ENCODE data around the gene GLS. TPM values are rescaled to one million over a fixed set of nuclear protein-coding genes. Genes with fewer than 3 reads are reported as not detected.

The GLS gene
- total and polyA plus RNA-seq, 9 of the 15 experiments (the other 6 are each of a cell fraction or from before 2014, with no cell fraction given) = 13.7 to 77.5 (median 48.2) TPM

DNA sequence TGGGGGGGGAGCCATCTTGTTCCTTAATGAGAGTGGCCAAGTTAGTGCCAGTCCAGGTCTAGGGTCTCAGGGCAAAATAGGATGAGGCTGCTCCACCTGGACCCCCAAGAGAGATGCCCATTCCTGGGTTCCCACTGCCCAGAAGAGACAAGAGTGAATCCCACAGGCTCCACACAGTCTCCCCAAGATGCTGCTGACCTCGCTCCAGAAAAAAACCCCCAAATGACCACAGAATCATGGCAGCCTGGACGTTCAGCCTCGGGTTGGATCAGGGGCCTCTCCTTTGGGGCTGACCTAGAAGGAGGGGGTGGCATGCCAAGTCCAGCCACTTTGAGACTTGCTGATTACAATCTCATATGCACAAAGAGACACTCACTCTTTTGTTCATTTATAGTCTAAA, 108.3 kb downstream of the GLS start:
- ATAC-seq (no peak), DNase-seq (ENCODE audit: extremely low read depth in 1 of 4, low spot score in 3 of 4) (no peak), FAIRE-seq (no peak)
- Histone ChIP-seq H3K4me3 (no peak overlapping the region), H3K4me2 (ENCODE audit: insufficient read depth, low read length) (no peak overlapping the region), H3K79me2 (ENCODE audit: control insufficient read depth, insufficient read depth, low read length) (no peaks in the 10 kb centered on the region), H3K27me3 (ENCODE audit: control insufficient read depth in 2 of 2, insufficient read depth in 2 of 2, low read length in 2 of 2) (no peaks in the 10 kb centered on the region), H3K9ac (ENCODE audit: insufficient read depth in 1 of 2, low read depth in 2 of 2, low read length in 2 of 2) (no peak overlapping the region), H3K36me3 (ENCODE audit: control insufficient read depth, insufficient read depth, low read length) (peaks cover 89% of the 10 kb centered on the region; the same call in 2 of the 3 replicates), H3K9me3 (replicated peaks; ENCODE audit: control insufficient read depth, insufficient read depth, low read depth, low read length) (no peaks in the 10 kb centered on the region), H3K27ac (ENCODE audit: extremely low read depth, low read depth, low read length) (no peak overlapping the region), H3K4me1 (replicated peaks in 1 of 2; ENCODE audit: control insufficient read depth in 2 of 2, insufficient read depth in 2 of 2, low read length in 2 of 2) (no peaks in the 10 kb centered on the region), H2AFZ (ENCODE audit: low read depth, low read length) (no peak overlapping the region), H3K9me1 (ENCODE audit: control insufficient read depth, insufficient read depth, low read length) (no peaks in the 10 kb centered on the region), H4K20me1 (replicated peaks; ENCODE audit: control insufficient read depth, insufficient read depth, low read length) (no peaks in the 10 kb centered on the region)
- WGBS (ENCODE audit: insufficient coverage, low coverage, missing lambda C conversion rate) = 79% methylated on average over 2 of the region's 3 CpGs
- intact Hi-C loops (cut with micrococcal nuclease) = no loop called here
- POLR2A ChIA-PET = no interaction called here
- CTCF ChIA-PET (ENCODE audit: low intra/inter-chr PET ratio) = no interaction called here
- BruUV-seq (replicated peaks) = no TSS peak
- TF ChIP-seq MEF2A (IDR thresholded peaks at IDR 0.05; ENCODE audit: control insufficient read depth, low read depth, low read length) (no peak), HDAC8 (tag; IDR thresholded peaks at IDR 0.05) (no peak), STAT5B (CRISPR knock-in tag; IDR thresholded peaks at IDR 0.05) (no peak), BRD9 (IDR thresholded peaks at IDR 0.05; ENCODE audit: low read depth, partially characterized antibody) (no peak), STAT5A (IDR thresholded peaks at IDR 0.05; ENCODE audit: borderline replicate concordance, low read length) (no peak), SIN3B (IDR thresholded peaks at IDR 0.05; ENCODE audit: low read depth) (no peak)
- TF ChIP-seq, protein P1, sequence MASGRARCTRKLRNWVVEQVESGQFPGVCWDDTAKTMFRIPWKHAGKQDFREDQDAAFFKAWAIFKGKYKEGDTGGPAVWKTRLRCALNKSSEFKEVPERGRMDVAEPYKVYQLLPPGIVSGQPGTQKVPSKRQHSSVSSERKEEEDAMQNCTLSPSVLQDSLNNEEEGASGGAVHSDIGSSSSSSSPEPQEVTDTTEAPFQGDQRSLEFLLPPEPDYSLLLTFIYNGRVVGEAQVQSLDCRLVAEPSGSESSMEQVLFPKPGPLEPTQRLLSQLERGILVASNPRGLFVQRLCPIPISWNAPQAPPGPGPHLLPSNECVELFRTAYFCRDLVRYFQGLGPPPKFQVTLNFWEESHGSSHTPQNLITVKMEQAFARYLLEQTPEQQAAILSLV (tag; IDR thresholded peaks at IDR 0.05) = no peak
- TF ChIP-seq, protein P2, sequence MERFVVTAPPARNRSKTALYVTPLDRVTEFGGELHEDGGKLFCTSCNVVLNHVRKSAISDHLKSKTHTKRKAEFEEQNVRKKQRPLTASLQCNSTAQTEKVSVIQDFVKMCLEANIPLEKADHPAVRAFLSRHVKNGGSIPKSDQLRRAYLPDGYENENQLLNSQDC (CRISPR knock-in tag; IDR thresholded peaks at IDR 0.05) = no peak
- TF ChIP-seq, protein P3, sequence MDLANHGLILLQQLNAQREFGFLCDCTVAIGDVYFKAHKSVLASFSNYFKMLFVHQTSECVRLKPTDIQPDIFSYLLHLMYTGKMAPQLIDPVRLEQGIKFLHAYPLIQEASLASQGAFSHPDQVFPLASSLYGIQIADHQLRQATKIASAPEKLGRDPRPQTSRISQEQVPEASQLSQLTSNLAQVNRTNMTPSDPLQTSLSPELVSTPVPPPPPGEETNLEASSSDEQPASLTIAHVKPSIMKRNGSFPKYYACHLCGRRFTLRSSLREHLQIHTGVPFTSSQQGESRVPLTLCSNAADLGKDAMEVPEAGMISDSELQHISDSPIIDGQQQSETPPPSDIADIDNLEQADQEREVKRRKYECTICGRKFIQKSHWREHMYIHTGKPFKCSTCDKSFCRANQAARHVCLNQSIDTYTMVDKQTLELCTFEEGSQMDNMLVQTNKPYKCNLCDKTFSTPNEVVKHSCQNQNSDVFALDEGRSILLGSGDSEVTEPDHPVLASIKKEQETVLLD (IDR thresholded peaks at IDR 0.05) = no peak
- TF ChIP-seq, protein P4, sequence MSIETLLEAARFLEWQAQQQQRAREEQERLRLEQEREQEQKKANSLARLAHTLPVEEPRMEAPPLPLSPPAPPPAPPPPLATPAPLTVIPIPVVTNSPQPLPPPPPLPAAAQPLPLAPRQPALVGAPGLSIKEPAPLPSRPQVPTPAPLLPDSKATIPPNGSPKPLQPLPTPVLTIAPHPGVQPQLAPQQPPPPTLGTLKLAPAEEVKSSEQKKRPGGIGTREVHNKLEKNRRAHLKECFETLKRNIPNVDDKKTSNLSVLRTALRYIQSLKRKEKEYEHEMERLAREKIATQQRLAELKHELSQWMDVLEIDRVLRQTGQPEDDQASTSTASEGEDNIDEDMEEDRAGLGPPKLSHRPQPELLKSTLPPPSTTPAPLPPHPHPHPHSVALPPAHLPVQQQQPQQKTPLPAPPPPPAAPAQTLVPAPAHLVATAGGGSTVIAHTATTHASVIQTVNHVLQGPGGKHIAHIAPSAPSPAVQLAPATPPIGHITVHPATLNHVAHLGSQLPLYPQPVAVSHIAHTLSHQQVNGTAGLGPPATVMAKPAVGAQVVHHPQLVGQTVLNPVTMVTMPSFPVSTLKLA (conservative IDR thresholded peaks at IDR 0.05) = no peak
- in situ Hi-C loops (cut with MboI) = no loop called here

Measured in K562 (cell line).